Activated CD8-positive, alpha-beta T cell treated with anti-CD3 and anti-CD28 coated beads for 36 hours (primary cell): ENCODE measurements around the gene INSIG1. TPM values are rescaled to one million over a fixed set of nuclear protein-coding genes. Genes with fewer than 3 reads are reported as not detected.

Experiments used
- ATAC-seq: fragments of 200-7000 bp; cut with Tn5 transposase; one replicate; pipeline ENCODE4 v1.10.0; 2021; ENCODE audit warnings: mild to moderate bottlenecking, moderate library complexity
- CTCF ChIA-PET: fragments of 350-600 bp; sonication (Branson Sonifier 250); formaldehyde crosslinking; loops from one replicate; lab custom pipeline; 2021; ENCODE audit warnings: antibody characterized with exemption; lab: Charles Lee
- POLR2A ChIA-PET: fragments of 350-600 bp; sonication (Branson Sonifier 250); formaldehyde crosslinking; loops from one replicate; lab custom pipeline; 2021; ENCODE audit warnings: antibody characterized with exemption; lab: Charles Lee
- DNase-seq: peaks from one replicate; pipeline ENCODE4 v3.0.0-alpha.2; 2020
- H3K27ac Mint-ChIP-seq: one replicate; pipeline ENCODE4 v1.8.0; 2021; ENCODE audit warnings: mild to moderate bottlenecking, mixed read lengths
- H3K27me3 Mint-ChIP-seq: one replicate; pipeline ENCODE4 v1.8.0; 2021; ENCODE audit warnings: mixed read lengths
- H3K36me3 Mint-ChIP-seq: one replicate; pipeline ENCODE4 v1.8.0; 2021; ENCODE audit warnings: low read depth, mixed read lengths
- H3K4me1 Mint-ChIP-seq: one replicate; pipeline ENCODE4 v1.8.0; 2021; ENCODE audit warnings: low read depth, mixed read lengths
- H3K4me3 Mint-ChIP-seq: one replicate; pipeline ENCODE4 v1.8.0; 2021; ENCODE audit warnings: mild to moderate bottlenecking, moderate library complexity, mixed read lengths
- H3K9me3 Mint-ChIP-seq: one replicate; pipeline ENCODE4 v1.8.0; 2021; ENCODE audit warnings: mixed read lengths
- intact Hi-C: fragments of 100-400 bp; cut with micrococcal nuclease; formaldehyde crosslinking; loops from one replicate; pipeline ENCODE4 v1.10.0; 2022
- total RNA-seq, 2 experiments: library from RNA; stranded (reverse); gene quantifications; one replicate each; pipeline ENCODE4 v1.2.3, GENCODE V29; 2021
- TF ChIP-seq, protein P1 (sequence below): fragments of 200-600 bp; IDR thresholded peaks from one replicate; pipeline ENCODE4 v1.8.0; 2022; ENCODE audit warnings: antibody characterized with exemption, mild to moderate bottlenecking

The INSIG1 gene
- total RNA-seq, 2 experiments from 2014 or later, result 92.2 to 98.0 TPM

DNA sequence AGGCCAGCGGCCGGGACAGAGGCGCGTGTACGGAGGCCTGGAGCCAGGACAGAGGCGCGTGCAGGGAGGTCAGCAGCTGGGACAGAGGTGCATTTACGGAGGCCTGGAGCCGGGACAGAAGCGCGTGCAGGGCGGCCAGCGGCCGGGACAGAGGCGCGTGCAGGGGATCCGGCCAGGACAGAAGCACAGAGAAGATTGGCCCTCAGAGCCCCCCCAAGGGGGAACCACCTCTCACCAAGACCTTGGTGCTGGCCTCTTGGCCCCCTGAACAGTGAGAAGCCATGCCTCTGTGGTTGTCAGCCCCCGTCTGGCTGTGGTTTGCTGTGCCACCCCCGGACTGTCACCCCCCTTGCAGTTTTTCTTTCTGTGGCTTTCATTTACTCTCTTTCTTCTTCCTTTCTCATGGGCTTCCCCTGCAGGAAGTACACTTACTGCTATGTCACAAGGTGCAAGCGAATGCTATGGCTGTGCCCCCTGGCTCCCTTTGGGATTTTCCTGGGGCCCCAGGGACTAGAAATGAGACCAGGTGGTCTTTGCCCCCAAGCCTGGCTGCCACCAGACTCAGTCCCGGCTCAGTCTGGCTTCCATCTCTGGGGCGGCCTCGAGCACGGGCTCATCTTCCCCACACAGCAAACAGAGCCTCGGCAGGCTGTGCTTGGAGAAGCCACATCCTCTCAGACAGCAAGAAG lies 41.1 kb downstream of the INSIG1 start:
- peak overlapping the region; percentile 18 for H3K27ac Mint-ChIP-seq
- H3K9me3 Mint-ChIP-seq, result no peaks in the 10 kb centered on the region
- ATAC-seq, result peak; percentile 86
- intact Hi-C loops, result loop anchor here (5.0 kb wide), 1 partner anchor 131 kb away; no protein-coding TSS in a partner anchor
- H3K4me3 Mint-ChIP-seq, result peak overlapping the region; percentile 35
- H3K27me3 Mint-ChIP-seq, result peaks cover 23% of the 10 kb centered on the region
- peaks cover 12% of the 10 kb centered on the region for H3K4me1 Mint-ChIP-seq
- H3K36me3 Mint-ChIP-seq, result no peaks in the 10 kb centered on the region
- ChIA-PET CTCF (no interaction called here), POLR2A (no interaction called here)
- DNase-seq, result peak; percentile 79
- TF ChIP-seq, protein P1, sequence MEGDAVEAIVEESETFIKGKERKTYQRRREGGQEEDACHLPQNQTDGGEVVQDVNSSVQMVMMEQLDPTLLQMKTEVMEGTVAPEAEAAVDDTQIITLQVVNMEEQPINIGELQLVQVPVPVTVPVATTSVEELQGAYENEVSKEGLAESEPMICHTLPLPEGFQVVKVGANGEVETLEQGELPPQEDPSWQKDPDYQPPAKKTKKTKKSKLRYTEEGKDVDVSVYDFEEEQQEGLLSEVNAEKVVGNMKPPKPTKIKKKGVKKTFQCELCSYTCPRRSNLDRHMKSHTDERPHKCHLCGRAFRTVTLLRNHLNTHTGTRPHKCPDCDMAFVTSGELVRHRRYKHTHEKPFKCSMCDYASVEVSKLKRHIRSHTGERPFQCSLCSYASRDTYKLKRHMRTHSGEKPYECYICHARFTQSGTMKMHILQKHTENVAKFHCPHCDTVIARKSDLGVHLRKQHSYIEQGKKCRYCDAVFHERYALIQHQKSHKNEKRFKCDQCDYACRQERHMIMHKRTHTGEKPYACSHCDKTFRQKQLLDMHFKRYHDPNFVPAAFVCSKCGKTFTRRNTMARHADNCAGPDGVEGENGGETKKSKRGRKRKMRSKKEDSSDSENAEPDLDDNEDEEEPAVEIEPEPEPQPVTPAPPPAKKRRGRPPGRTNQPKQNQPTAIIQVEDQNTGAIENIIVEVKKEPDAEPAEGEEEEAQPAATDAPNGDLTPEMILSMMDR, result no peak

DNA sequence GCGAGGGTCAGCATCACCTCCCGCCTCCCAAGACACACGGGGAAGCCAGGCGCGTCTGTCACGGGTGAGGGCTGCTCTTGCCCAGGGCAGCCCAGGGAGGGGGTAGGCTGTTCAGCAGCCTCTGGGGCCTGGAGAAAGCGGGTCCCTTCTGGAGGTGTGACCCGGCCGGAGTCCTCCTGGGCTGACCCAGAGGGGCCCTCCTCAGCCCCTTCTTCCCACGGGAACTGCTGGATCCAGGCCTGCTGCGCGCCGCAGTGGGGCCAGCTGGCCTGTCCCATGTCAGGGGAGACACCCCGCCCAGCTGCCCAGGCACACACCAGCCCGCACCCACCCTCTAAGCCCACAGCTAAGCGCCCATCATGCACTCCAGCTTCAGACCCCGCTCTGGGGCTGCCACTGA lies 41.8 kb downstream of the INSIG1 start:
- intact Hi-C loops, result loop anchor here (5.0 kb wide), 1 partner anchor 132 kb away; no protein-coding TSS in a partner anchor
- DNase-seq (no peak), ATAC-seq (no peak)
- no peaks in the 10 kb centered on the region for H3K36me3 Mint-ChIP-seq
- H3K4me3 Mint-ChIP-seq, result no peak overlapping the region
- ChIA-PET POLR2A (no interaction called here), CTCF (no interaction called here)
- H3K4me1 Mint-ChIP-seq, result peaks cover 12% of the 10 kb centered on the region
- TF ChIP-seq, protein P1, result no peak
- peak overlapping the region; percentile 18 for H3K27ac Mint-ChIP-seq
- H3K27me3 Mint-ChIP-seq, result peaks cover 23% of the 10 kb centered on the region
- no peaks in the 10 kb centered on the region for H3K9me3 Mint-ChIP-seq

DNA sequence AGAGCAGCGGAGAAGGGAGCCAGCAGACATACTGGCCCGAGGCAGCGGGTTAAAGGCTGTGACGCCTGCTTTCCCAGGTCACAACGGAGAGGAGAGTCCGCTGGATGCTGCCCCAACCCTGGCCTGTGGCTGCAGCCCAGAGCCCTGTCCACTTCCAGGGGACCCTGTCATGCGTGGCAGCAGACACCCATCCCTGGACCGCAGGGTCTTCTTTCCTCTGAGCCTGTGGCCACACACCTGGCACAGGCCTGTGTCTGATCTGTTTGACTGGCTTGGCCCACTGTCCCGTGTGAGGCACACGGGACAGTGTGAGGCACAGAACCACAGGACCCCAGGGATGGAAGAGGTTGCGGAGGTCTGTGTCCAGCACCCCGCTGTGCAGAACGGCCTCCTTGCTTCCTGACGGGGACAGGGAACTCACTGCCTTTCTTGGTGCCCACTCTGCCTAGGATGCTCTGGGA lies 42.4 kb downstream of the INSIG1 start:
- Mint-ChIP-seq H3K36me3 (no peaks in the 10 kb centered on the region), H3K4me3 (no peak overlapping the region), H3K27me3 (peaks cover 23% of the 10 kb centered on the region), H3K9me3 (no peaks in the 10 kb centered on the region), H3K4me1 (peaks cover 14% of the 10 kb centered on the region), H3K27ac (no peak overlapping the region)
- POLR2A ChIA-PET, result no interaction called here
- no peak for ATAC-seq
- intact Hi-C loops, result no loop called here
- DNase-seq, result no peak
- CTCF ChIA-PET, result no interaction called here
- TF ChIP-seq, protein P1, result no peak

DNA sequence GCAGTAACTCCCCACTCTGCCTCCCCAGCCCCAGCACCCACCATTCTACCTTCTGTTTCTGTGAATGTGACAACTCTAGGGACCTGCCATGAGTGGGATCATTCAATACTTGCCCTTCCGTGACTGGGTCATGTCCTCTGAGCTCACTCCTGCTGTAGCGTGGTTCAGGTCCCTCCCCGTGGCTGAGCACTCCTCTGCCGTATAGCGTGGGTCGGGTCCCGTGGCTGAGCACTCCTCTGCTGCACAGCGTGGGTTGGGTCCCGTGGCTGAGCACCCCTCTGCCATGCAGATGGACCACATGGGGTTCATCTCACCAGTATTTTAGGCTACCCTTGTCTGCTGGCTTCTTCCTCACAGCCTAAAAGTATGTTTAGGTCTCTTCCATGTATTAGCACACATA lies 43.0 kb downstream of the INSIG1 start:
- TF ChIP-seq, protein P1, result no peak
- DNase-seq (no peak), ATAC-seq (no peak)
- ChIA-PET CTCF (no interaction called here), POLR2A (no interaction called here)
- Mint-ChIP-seq H3K27ac (no peak overlapping the region), H3K4me3 (no peak overlapping the region), H3K36me3 (no peaks in the 10 kb centered on the region), H3K4me1 (peaks cover 18% of the 10 kb centered on the region), H3K27me3 (peaks cover 23% of the 10 kb centered on the region), H3K9me3 (no peaks in the 10 kb centered on the region)
- intact Hi-C loops, result no loop called here

DNA sequence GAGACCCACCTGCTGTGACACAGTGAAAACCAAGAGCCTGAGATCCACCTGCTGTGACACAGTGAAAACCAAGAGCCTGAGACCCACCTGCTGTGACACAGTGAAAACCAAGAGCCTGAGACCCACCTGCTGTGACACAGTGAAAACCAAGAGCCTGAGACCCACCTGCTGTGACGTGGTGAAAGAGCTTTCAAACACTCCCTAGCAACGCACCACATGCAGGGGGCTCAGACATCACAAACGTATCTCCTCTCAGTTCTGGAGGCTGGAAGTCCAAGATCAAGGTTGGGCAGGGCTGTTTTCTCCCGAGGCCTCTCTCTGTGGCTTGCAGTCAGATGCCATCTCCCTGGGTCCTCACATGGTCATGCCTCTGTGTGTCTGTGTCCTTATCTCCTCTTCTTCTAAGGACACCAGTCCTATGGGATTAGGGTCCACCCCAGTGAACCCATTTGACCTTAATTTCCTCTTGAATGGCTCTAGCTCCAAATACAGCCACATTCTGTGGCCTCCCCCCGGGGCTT lies 43.8 kb downstream of the INSIG1 start:
- peaks cover 18% of the 10 kb centered on the region for H3K4me1 Mint-ChIP-seq
- DNase-seq (no peak), ATAC-seq (no peak)
- H3K4me3 Mint-ChIP-seq, result no peak overlapping the region
- intact Hi-C loops, result no loop called here
- no peaks in the 10 kb centered on the region for H3K9me3 Mint-ChIP-seq
- TF ChIP-seq, protein P1, result no peak
- peaks cover 23% of the 10 kb centered on the region for H3K27me3 Mint-ChIP-seq
- H3K36me3 Mint-ChIP-seq, result no peaks in the 10 kb centered on the region
- no peak overlapping the region for H3K27ac Mint-ChIP-seq
- CTCF ChIA-PET, result no interaction called here
- POLR2A ChIA-PET, result no interaction called here
